Esophagus squamous epithelium (tissue), 5 donors: ENCODE results near the gene DLG2. TPM values are rescaled to one million over a fixed set of nuclear protein-coding genes. Genes with fewer than 3 reads are reported as not detected.

Source experiments
- DNase-seq: peaks from one replicate; lab custom pipeline; 2025; lab: John Stamatoyannopoulos, UW
- H3K27ac ChIP-seq, 4 donors: fragments of 200-600 bp; sonication (generic); one replicate each; pipeline ENCODE4 v1.5.1; 2016 to 2019; ENCODE audit warnings: mild to moderate bottlenecking in 1 of 4
- H3K27me3 ChIP-seq, 4 donors: fragments of 200-600 bp; sonication (generic); 1 replicate in 3 of 4; 2 replicates in 1 of 4; pipeline versions ENCODE4 v1.5.1 to v1.6.0; 2017 to 2021; ENCODE audit warnings: antibody characterized with exemption in 1 of 4
- H3K36me3 ChIP-seq, 3 donors: fragments of 200-600 bp; sonication (generic); one replicate each; pipeline ENCODE4 v1.5.1; 2016 to 2019
- H3K4me1 ChIP-seq, 3 donors: fragments of 200-600 bp; sonication (generic); one replicate each; pipeline ENCODE4 v1.5.1; 2017 to 2019
- H3K4me3 ChIP-seq, 4 donors: fragments of 200-600 bp; sonication (generic); 1 replicate in 3 of 4; 2 replicates in 1 of 4; pipeline ENCODE4 v1.5.1; 2016 to 2019; ENCODE audit warnings: mild to moderate bottlenecking in 2 of 4, moderate library complexity in 1 of 4
- H3K9me3 ChIP-seq, 3 donors: fragments of 200-600 bp; sonication (generic); one replicate each; pipeline ENCODE4 v1.5.1; 2016 to 2019
- CTCF ChIP-seq, 6 experiments: fragments of 450-650 bp in 4 of 6; fragments of 200-600 bp in 2 of 6; sonication (generic) in 2 of 6; IDR thresholded peaks; one replicate each; pipeline ENCODE4 v1.5.1; 2016 to 2019; ENCODE audit warnings: antibody characterized with exemption in 6 of 6, mild to moderate bottlenecking in 4 of 6, moderate library complexity in 4 of 6
- POLR2A ChIP-seq, 4 donors: fragments of 450-650 bp; IDR thresholded peaks; one replicate each; pipeline ENCODE4 v1.6.1; 2017; ENCODE audit warnings: antibody characterized with exemption in 4 of 4, mild to moderate bottlenecking in 4 of 4, moderate library complexity in 3 of 4
- WGBS, 2 donors: methylation state at CpG; one replicate each; pipeline ENCODE4 v1.1.5; 2018; 5-methylcytosine and 5-hydroxymethylcytosine counted together
- intact Hi-C: fragments of 100-400 bp; cut with DNase I; formaldehyde crosslinking; loops from one replicate; pipeline ENCODE4 v1.15.0; 2022
- total RNA-seq, 4 donors: library from RNA; depleted of rRNA; stranded (reverse); fragments of >200 nt; gene quantifications; one replicate each; pipeline ENCODE4 v1.1.0, GENCODE V29; 2016
- donor health status: DM: yes; HTN: yes; CAD: no.

DLG2 gene
- total RNA-seq, 4 donors from 2014 or later: 2.9 to 27.7 (median 12.6) TPM

GRCh38 chr11:85385547-85385946 is 241.6 kb downstream of the DLG2 start:
- Histone ChIP-seq H3K9me3 (peaks cover 0 to 3% (median 0%) of the 10 kb centered on the region in 3 donors), H3K4me1 (no peaks in the 10 kb centered on the region), H3K4me3 (no peak overlapping the region), H3K27me3 (no peaks in the 10 kb centered on the region), H3K36me3 (no peaks in the 10 kb centered on the region), H3K27ac (no peak overlapping the region)
- TF ChIP-seq CTCF (IDR thresholded peaks at IDR 0.05) (no peak), POLR2A (IDR thresholded peaks at IDR 0.05) (no peak)
- DNase-seq: no peak
- intact Hi-C loops: no loop called here

- intact Hi-C loops: no loop called here
- Histone ChIP-seq H3K9me3 (peaks cover 0 to 3% (median 0%) of the 10 kb centered on the region in 3 donors), H3K27ac (no peak overlapping the region), H3K27me3 (no peaks in the 10 kb centered on the region), H3K36me3 (no peaks in the 10 kb centered on the region), H3K4me3 (no peak overlapping the region), H3K4me1 (no peaks in the 10 kb centered on the region)
- no peak for DNase-seq
- TF ChIP-seq CTCF (IDR thresholded peaks at IDR 0.05): no peak
- no peak for TF ChIP-seq POLR2A (IDR thresholded peaks at IDR 0.05)
- 20 to 50% methylated on average over 1 of the region's 1 CpG for WGBS, 2 donors
Observed at GRCh38 chr11:85385111-85385510, 242.0 kb downstream of the DLG2 start.

- Histone ChIP-seq H3K36me3 (no peaks in the 10 kb centered on the region), H3K4me1 (no peaks in the 10 kb centered on the region), H3K4me3 (no peak overlapping the region), H3K27ac (no peak overlapping the region), H3K27me3 (no peaks in the 10 kb centered on the region), H3K9me3 (peaks cover 0 to 1% (median 0%) of the 10 kb centered on the region in 3 donors)
- no peak for TF ChIP-seq POLR2A (IDR thresholded peaks at IDR 0.05)
- TF ChIP-seq CTCF (IDR thresholded peaks at IDR 0.05): no peak
- DNase-seq: no peak
- intact Hi-C loops: no loop called here
- 65 to 81% methylated on average over 2 of the region's 2 CpGs for WGBS, 2 donors
Observed at GRCh38 chr11:85379066-85379465, 248.1 kb downstream of the DLG2 start.

- DNase-seq: no peak
- TF ChIP-seq CTCF (IDR thresholded peaks at IDR 0.05) (no peak), POLR2A (IDR thresholded peaks at IDR 0.05) (no peak)
- no peaks in the 10 kb centered on the region for H3K4me1 ChIP-seq
- no peak overlapping the region for H3K27ac ChIP-seq
- H3K36me3 ChIP-seq: no peaks in the 10 kb centered on the region
- H3K9me3 ChIP-seq: peaks cover 0 to 11% (median 0%) of the 10 kb centered on the region in 3 donors
- H3K4me3 ChIP-seq: no peak overlapping the region
- no peaks in the 10 kb centered on the region for H3K27me3 ChIP-seq
- intact Hi-C loops: no loop called here
Observed at GRCh38 chr11:85377901-85378300, 249.2 kb downstream of the DLG2 start.

- H3K27ac ChIP-seq: no peak overlapping the region
- no peaks in the 10 kb centered on the region for H3K4me1 ChIP-seq
- intact Hi-C loops: no loop called here
- TF ChIP-seq CTCF (IDR thresholded peaks at IDR 0.05): no peak
- TF ChIP-seq POLR2A (IDR thresholded peaks at IDR 0.05): no peak
- WGBS, 2 donors: 70 to 80% methylated on average over 6 of the region's 6 CpGs
- H3K27me3 ChIP-seq: no peaks in the 10 kb centered on the region
- no peak for DNase-seq
- no peaks in the 10 kb centered on the region for H3K9me3 ChIP-seq
- no peak overlapping the region for H3K4me3 ChIP-seq
- H3K36me3 ChIP-seq: no peaks in the 10 kb centered on the region
Observed at GRCh38 chr11:85359859-85360258, 267.3 kb downstream of the DLG2 start.
